Psoas muscle (tissue), 8 donors: ENCODE results near the gene SEC14L1. TPM values are rescaled to one million over a fixed set of nuclear protein-coding genes. Genes with fewer than 3 reads are reported as not detected.

ENCODE experiments used
- ATAC-seq, 4 donors: fragments of 200-7000 bp; cut with Tn5 transposase; one replicate each; pipeline ENCODE4 v1.9.1; 2020; ENCODE audit warnings: moderate library complexity in 3 of 4, mild to moderate bottlenecking in 2 of 4
- DNase-seq, 2 donors: peaks; one replicate each; pipeline ENCODE4 v3.0.0-alpha.2; 2020
- H3K27ac ChIP-seq: fragments of 200-600 bp; one replicate; pipeline ENCODE4 v1.8.0; 2022
- H3K27me3 ChIP-seq, 3 donors: fragments of 200-600 bp in 1 of 3; one replicate each; pipeline versions ENCODE4 v1.6.1 to v1.8.0; 2013 to 2022; ENCODE audit warnings: low read length in 2 of 3, mild to moderate bottlenecking in 2 of 3, moderate library complexity in 1 of 3; ENCODE audit not compliant: insufficient read depth in 3 of 3
- H3K36me3 ChIP-seq, 2 donors: fragments of 200-600 bp in 1 of 2; one replicate each; pipeline versions ENCODE4 v1.6.1 to v1.8.0; 2013 to 2022; ENCODE audit warnings: low read depth in 1 of 2, mild to moderate bottlenecking in 1 of 2, moderate library complexity in 1 of 2; ENCODE audit not compliant: insufficient read depth in 1 of 2
- H3K4me1 ChIP-seq: fragments of 200-600 bp; one replicate; pipeline ENCODE4 v1.8.0; 2022
- H3K4me3 ChIP-seq: fragments of 200-600 bp; one replicate; pipeline ENCODE4 v1.8.0; 2022; ENCODE audit warnings: mild to moderate bottlenecking
- H3K9me3 ChIP-seq: fragments of 200-600 bp; one replicate; pipeline ENCODE4 v1.8.0; 2022
- CTCF ChIP-seq: fragments of 200-600 bp; IDR thresholded peaks from one replicate; pipeline ENCODE4 v1.8.0; 2022; ENCODE audit warnings: antibody characterized with exemption
- WGBS, 3 donors: extraction: QIAGEN DNeasy Blood & Tissue Kit; methylation state at CpG; one replicate each; pipeline versions ENCODE4 v1.1.6 to v1.1.7; 2013; 5-methylcytosine and 5-hydroxymethylcytosine counted together
- intact Hi-C, 2 donors: fragments of 100-400 bp; cut with DNase I; formaldehyde crosslinking; loops; one replicate each; pipeline versions ENCODE4 v1.11.0 to v1.14.2; 2022
- polyA plus RNA-seq, 3 donors: library from polyadenylated mRNA; stranded (reverse); fragments of 200-250 nt; gene quantifications; one replicate each; pipeline ENCODE4 v1.2.3, GENCODE V29; 2013
- total RNA-seq, 4 donors: library from RNA; stranded (reverse); fragmentation: NEBNext Ultra II Directional in 2 of 4; extraction: Animal tissue kit (Norgen Biotek cat#: 25700) in 2 of 4; gene quantifications; one replicate each; pipeline versions ENCODE4 v1.2.1 to v1.2.4, GENCODE V29; 2021 to 2023
- donor health status: healthy with polysubstance abuse.
- donor health status: DM: no; HTN: no; CAD: no; lungs with moderate emphysema.
- donor health status: Bipolar disorder and iron deficiency.
- donor health status: healthy.
- donor health status: DM: yes; HTN: yes; CAD: no.
- donor health status: DM: no; HTN: no; CAD: no.
- donor health status: DM: no; HTN: no; CAD: no.
- donor health status: DM: yes; HTN: yes; CAD: no.

Gene SEC14L1
- total and polyA plus RNA-seq, 7 donors = 38.6 to 98.9 (median 69.1) TPM

GRCh38 chr17:77188084-77189066 lies 47.6 kb downstream of the SEC14L1 start:
- H3K27me3 ChIP-seq = no peaks in the 10 kb centered on the region
- DNase-seq (no peak), ATAC-seq (no peak)
- TF ChIP-seq CTCF = no peak
- H3K4me1 ChIP-seq = peaks cover 52% of the 10 kb centered on the region
- intact Hi-C loops = no loop called here
- H3K9me3 ChIP-seq = no peaks in the 10 kb centered on the region
- 73 to 81% (median 78%) methylated on average over 17 of the region's 17 CpGs for WGBS, 3 donors
- H3K27ac ChIP-seq = peak overlapping the region; percentile 39
- peak overlapping the region; percentile 6 for H3K4me3 ChIP-seq
- H3K36me3 ChIP-seq = peaks cover 3 to 26% of the 10 kb centered on the region in 2 donors

GRCh38 chr17:77189148-77189547 lies 48.4 kb downstream of the SEC14L1 start:
- Histone ChIP-seq H3K27ac (peak overlapping the region; percentile 39), H3K27me3 (no peaks in the 10 kb centered on the region), H3K4me1 (peaks cover 44% of the 10 kb centered on the region), H3K36me3 (peaks cover 3 to 33% of the 10 kb centered on the region in 2 donors), H3K4me3 (no peak overlapping the region), H3K9me3 (no peaks in the 10 kb centered on the region)
- WGBS, 3 donors = 70 to 97% (median 81%) methylated on average over 2 of the region's 2 CpGs
- TF ChIP-seq CTCF = no peak
- ATAC-seq = no peak
- DNase-seq = no peak
- intact Hi-C loops = no loop called here

- H3K27me3 ChIP-seq = no peaks in the 10 kb centered on the region
- peaks cover 3 to 47% of the 10 kb centered on the region in 2 donors for H3K36me3 ChIP-seq
- H3K9me3 ChIP-seq = no peaks in the 10 kb centered on the region
- no peak for ATAC-seq
- no peak for DNase-seq
- H3K4me1 ChIP-seq = peaks cover 30% of the 10 kb centered on the region
- H3K4me3 ChIP-seq = no peak overlapping the region
- no peak for TF ChIP-seq CTCF
- WGBS, 3 donors = 85 to 89% (median 86%) methylated on average over 11 of the region's 11 CpGs
- intact Hi-C loops = no loop called here
- no peak overlapping the region for H3K27ac ChIP-seq
These were observed 49.8 kb downstream of the SEC14L1 start for GRCh38 chr17:77190576-77190975.

GRCh38 chr17:77191244-77191643 lies 50.5 kb downstream of the SEC14L1 start:
- Histone ChIP-seq H3K27ac (no peak overlapping the region), H3K4me3 (no peak overlapping the region), H3K27me3 (no peaks in the 10 kb centered on the region), H3K36me3 (peaks cover 7 to 54% of the 10 kb centered on the region in 2 donors), H3K4me1 (peaks cover 24% of the 10 kb centered on the region), H3K9me3 (no peaks in the 10 kb centered on the region)
- TF ChIP-seq CTCF = no peak
- intact Hi-C loops = no loop called here
- 71 to 82% (median 75%) methylated on average over 11 of the region's 11 CpGs for WGBS, 3 donors
- no peak for DNase-seq
- no peak for ATAC-seq
